Measurements from ENCODE around the gene GREB1.
A peak's percentile ranks its signal among the peaks of the same experiment; 100 is the strongest.

Gene GREB1

GRCh38 chr2:11672407-11672806 is 138.6 kb downstream of the GREB1 start:
- DNase-seq, result no peak

GRCh38 chr2:11674983-11675382 is 141.1 kb downstream of the GREB1 start:
- DNase-seq, result no peak

- DNase-seq, result no peak
Measured at GRCh38 chr2:11675423-11676112, 141.7 kb downstream of the GREB1 start.

- DNase-seq, result no peak
Measured at GRCh38 chr2:11676640-11677039, 142.8 kb downstream of the GREB1 start.

GRCh38 chr2:11677136-11678055 is 143.6 kb downstream of the GREB1 start:
- DNase-seq, result no peak

- DNase-seq, result no peak
Measured at GRCh38 chr2:11678306-11678960, 144.6 kb downstream of the GREB1 start.

GRCh38 chr2:11679016-11679415 is 145.2 kb downstream of the GREB1 start:
- no peak for DNase-seq

- no peak for DNase-seq
Measured at GRCh38 chr2:11679486-11680181, 145.8 kb downstream of the GREB1 start.

GRCh38 chr2:11680182-11680900 is 146.5 kb downstream of the GREB1 start:
- DNase-seq, result no peak

- no peak for DNase-seq
Measured at GRCh38 chr2:11680901-11681721, 147.3 kb downstream of the GREB1 start.

GRCh38 chr2:11681722-11682589 is 148.1 kb downstream of the GREB1 start:
- no peak for DNase-seq

GRCh38 chr2:11682590-11682915 is 148.7 kb downstream of the GREB1 start:
- DNase-seq, result no peak

GRCh38 chr2:11683476-11683875 is 149.6 kb downstream of the GREB1 start:
- no peak for DNase-seq

GRCh38 chr2:11683966-11684365 is 150.1 kb downstream of the GREB1 start:
- DNase-seq, result no peak

GRCh38 chr2:11684894-11685460 is 151.1 kb downstream of the GREB1 start:
- DNase-seq, result no peak

- no peak for DNase-seq
Measured at GRCh38 chr2:11685906-11686470, 152.1 kb downstream of the GREB1 start.

GRCh38 chr2:11687736-11688135 is 153.9 kb downstream of the GREB1 start:
- DNase-seq, result no peak

GRCh38 chr2:11688222-11689069 is 154.6 kb downstream of the GREB1 start:
- DNase-seq, result peak; percentile 69

Measured in GF-D8 (cell line).